ENCODE measurements around the gene DDIT4.
"Not testable (repeated sequence)": the region's sequence is repeated elsewhere in the genome, so short reads cannot be mapped to it uniquely, and the experiment has no call there.

The DDIT4 gene

DNA sequence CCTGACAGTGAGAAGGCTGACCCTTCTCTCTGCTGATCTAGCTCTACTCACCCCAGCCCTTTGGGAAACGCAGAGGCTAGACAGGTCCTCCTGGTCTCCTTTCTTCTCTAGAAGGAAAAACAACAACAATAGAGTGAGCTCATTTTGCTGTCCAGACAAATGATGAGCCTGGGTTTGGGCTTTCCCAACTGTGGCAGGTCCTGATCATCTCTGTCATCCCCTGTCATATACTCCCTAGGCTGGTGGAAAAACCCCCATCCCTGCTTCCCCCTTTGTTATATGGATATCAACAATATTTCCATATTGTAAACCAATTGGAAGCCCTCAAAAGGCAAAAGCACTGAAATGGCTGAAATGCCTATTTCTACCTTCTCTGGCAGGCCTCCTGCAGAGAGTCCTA, 9.2 kb upstream of the DDIT4 start:
- TF ChIP-seq, protein P1, sequence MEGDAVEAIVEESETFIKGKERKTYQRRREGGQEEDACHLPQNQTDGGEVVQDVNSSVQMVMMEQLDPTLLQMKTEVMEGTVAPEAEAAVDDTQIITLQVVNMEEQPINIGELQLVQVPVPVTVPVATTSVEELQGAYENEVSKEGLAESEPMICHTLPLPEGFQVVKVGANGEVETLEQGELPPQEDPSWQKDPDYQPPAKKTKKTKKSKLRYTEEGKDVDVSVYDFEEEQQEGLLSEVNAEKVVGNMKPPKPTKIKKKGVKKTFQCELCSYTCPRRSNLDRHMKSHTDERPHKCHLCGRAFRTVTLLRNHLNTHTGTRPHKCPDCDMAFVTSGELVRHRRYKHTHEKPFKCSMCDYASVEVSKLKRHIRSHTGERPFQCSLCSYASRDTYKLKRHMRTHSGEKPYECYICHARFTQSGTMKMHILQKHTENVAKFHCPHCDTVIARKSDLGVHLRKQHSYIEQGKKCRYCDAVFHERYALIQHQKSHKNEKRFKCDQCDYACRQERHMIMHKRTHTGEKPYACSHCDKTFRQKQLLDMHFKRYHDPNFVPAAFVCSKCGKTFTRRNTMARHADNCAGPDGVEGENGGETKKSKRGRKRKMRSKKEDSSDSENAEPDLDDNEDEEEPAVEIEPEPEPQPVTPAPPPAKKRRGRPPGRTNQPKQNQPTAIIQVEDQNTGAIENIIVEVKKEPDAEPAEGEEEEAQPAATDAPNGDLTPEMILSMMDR (IDR thresholded peaks at IDR 0.05; ENCODE audit: low read depth, low read length): no peak
- no peak overlapping the region for H3K4me3 ChIP-seq (ENCODE audit: low read depth, low read length)

DNA sequence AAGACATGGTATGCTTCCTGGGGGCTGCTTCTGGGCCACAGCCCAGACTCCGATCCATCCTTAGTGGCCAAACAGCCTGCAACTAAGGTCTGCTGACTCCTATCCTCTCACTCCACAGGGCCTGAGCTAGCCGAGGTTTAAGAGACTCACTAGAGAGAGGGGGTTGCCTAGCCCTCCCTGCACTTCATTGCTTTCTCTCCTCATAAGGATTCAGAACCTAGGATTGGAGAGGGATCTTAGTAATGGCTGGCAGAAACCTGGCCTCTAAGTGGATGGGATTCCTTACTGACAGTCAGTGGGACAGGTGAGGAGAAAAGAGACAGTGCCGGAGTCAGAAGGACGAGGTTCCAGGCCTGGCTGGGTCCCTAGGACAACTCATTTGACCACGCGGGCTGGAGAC, 8.2 kb upstream of the DDIT4 start:
- TF ChIP-seq, protein P1 (IDR thresholded peaks at IDR 0.05; ENCODE audit: low read depth, low read length): no peak
- H3K4me3 ChIP-seq (ENCODE audit: low read depth, low read length): no peak overlapping the region

DNA sequence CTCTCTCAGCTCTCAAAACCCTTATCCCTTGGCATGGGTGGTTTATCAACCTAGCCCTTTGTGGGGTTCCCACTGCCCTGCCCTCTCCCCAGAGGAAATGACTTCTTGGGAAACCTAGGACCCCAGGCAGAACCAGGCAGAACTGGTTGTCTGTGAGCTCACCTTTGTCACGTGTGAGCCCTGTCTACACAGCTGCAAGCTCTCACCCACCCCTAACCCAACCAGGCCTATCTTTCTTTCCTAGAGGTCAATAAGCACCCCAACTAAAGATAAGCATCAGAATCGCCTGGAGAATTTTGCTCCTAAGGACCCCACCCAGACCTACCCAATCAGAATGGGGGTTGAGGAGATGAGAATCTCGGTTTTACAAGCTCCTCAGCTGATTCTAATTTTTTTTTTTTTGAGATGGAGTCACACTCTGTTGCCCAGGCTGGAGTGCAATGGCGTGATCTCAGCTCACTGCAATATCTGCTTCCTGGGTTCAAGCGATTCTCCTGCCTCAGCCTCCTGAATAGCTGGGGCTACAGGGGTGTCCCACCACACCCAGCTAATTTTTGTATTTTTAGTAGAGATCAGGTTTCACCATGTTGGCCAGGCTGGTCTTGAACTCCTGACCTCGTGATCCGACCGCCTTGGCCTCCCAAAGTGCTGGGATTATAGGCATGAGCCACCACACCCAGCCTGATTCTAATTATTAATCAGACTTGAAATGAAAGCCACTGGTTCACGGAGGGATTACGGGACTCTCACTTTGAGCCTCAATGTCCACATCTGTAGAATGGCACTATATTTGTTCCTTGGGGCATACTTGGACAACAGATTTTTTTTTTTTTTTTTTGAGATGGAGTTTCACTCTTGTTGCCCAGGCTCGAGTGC, 7.5 kb upstream of the DDIT4 start:
- no peak overlapping the region for H3K4me3 ChIP-seq (ENCODE audit: low read depth, low read length)
- TF ChIP-seq, protein P1 (IDR thresholded peaks at IDR 0.05; ENCODE audit: low read depth, low read length): no peak

DNA sequence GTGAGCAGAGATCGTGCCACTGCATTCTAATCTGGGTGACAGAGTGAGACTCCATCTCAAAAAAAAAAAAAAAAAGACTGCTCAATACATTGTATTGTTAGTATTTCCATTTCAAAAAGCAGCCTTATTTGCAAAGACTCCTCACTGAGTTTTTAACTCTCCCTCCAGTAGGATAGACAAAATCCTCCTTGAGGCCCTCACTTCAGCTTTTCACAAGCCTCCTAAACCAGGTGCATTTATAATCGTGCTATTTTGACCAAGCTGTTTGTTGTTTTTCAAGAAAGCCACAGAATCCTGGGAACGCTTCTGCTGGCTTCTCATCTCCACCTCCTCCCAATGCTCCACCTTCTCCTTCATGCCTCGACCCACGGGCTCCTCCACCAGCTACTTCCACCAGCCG, 6.3 kb upstream of the DDIT4 start:
- no peak overlapping the region for H3K4me3 ChIP-seq (ENCODE audit: low read depth, low read length)
- TF ChIP-seq, protein P1 (IDR thresholded peaks at IDR 0.05; ENCODE audit: low read depth, low read length): no peak

DNA sequence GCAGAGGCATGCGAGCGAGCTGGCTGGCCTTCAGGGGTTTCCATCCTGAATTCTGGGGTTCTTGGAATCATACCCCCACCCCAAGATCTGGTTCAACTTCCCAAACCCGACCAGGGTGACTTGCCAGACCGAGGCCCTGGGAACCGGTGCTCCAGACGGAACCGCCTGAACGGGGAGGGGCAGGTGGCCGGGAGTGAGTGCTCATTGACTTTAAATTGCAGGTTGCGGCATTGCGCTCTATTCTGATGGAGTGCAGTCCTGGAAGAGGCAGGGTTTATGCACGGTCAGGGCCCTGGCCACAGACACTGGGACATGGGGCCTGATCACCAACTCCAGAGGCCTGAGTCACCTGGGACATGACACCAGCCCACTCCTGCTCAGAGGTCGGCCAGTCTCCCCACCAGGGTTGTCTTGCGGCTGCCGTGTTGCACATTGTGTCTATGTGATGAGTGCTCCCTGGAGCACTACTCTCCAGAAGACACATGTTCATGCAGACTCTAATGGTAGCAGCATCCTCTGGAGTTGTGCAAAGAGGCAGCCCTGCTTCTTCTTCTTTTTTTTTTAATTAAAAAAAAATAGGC, 5.8 kb upstream of the DDIT4 start:
- TF ChIP-seq, protein P1 (IDR thresholded peaks at IDR 0.05; ENCODE audit: low read depth, low read length): no peak
- no peak overlapping the region for H3K4me3 ChIP-seq (ENCODE audit: low read depth, low read length)

DNA sequence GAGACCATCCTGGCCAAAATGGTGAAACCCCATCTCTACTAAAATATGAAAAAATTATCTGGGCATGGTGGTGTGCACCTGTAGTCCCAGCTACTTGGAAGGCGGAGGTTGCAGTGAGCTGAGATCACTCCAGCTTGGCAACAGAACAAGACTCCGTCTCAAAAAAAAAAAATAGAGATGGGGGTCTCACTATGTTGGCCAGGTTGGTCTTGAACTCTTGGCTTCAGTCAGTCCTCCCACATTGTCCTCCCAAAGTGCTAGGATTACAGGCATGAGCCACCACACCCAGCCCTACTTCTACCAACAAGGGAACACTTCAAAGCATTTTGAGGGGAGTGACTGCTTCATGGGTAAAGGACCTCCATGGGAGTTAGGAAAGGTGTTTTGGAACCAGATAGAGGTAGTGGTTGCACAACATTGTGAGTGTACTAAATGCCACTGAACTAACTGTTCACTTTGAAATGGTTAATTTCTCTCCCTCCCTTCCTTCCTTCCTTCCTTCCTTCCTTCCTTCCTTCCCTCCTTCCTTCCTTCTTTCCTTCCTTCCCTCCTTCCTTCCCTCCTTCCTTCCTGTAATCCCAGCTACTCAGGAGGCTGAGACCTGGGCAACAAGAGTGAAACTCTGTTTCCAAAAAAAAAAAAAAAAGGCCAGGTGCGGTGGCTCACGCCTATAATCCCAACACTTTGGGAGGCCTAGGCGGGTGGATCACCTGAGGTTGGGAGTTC, 5.1 kb upstream of the DDIT4 start:
- H3K4me3 ChIP-seq (ENCODE audit: low read depth, low read length): not testable (repeated sequence)

DNA sequence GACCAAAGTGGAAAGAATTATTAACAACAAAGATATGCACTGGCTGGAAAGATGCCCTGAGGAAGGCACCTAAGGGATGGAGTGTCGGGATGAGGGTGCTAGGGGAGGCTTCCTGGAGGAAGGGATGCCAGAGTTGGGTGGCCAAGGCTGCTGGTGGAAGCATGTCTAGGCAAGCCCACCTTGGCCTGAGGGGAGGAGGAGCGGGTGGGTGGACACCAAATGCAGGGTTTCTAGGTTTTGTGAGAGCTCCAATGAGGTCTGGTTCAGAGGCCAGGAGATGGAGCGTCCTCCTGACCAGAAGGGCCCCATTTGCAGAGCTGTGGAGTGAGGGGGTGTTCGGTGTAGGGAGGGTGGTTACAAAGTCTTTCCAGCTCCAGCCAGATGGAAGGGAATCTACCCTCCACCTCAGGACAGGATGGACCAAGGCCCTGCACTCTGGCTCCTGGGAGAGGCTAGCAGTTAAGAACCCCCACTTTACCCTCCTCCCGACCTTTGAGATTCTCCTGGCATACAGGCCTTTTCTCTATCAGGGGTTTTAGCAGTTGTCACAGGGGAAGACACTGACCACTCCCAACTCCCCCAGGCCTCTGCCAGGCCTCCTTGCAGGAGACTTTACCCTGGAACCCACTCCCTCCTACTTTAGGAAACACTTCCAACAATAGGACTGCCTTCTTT, 3.0 kb upstream of the DDIT4 start:
- TF ChIP-seq, protein P1 (IDR thresholded peaks at IDR 0.05; ENCODE audit: low read depth, low read length): no peak
- H3K4me3 ChIP-seq (ENCODE audit: low read depth, low read length): no peak overlapping the region
